ENCODE results near the gene HPCAL1. TPM values are rescaled to one million over a fixed set of nuclear protein-coding genes. Genes with fewer than 3 reads are reported as not detected.
"Not testable (repeated sequence)": the region's sequence is repeated elsewhere in the genome, so short reads cannot be mapped to it uniquely, and the experiment has no call there.

The HPCAL1 gene
- total RNA-seq, 1 donor, result 34.4 TPM

DNA sequence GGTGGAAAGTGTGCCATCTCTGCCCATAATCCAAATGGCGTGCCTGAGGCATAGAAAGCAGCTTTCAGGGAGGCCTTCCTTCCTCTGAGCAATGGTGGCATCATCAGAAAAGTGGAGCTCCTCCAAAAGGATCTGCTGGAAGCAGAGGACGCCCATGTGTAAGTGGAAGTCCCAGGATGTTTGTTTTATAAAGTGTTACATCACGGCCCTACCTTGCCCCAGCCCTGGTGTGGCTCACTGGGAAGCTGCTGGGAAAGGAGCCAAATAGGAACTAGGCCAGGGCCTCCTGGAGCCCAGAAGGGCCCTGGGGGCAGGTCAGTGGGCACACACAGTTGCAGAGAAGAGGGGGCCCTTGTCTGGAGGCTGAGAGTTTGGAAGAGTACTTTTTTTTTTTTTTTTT, 149.6 kb downstream of the HPCAL1 start:
- DNase-seq (ENCODE audit: low read depth), result peak; percentile 85
- no peak for TF ChIP-seq CTCF (IDR thresholded peaks at IDR 0.05; ENCODE audit: insufficient read depth, low read length)
- H3K4me3 ChIP-seq (ENCODE audit: low read depth, low read length), result no peak overlapping the region

- H3K4me3 ChIP-seq (ENCODE audit: low read depth, low read length), result no peak overlapping the region
- TF ChIP-seq CTCF (IDR thresholded peaks at IDR 0.05; ENCODE audit: insufficient read depth, low read length), result no peak
- no peak for DNase-seq (ENCODE audit: low read depth)
Measured at GRCh38 chr2:10452956-10453904, 150.5 kb downstream of the HPCAL1 start.

DNA sequence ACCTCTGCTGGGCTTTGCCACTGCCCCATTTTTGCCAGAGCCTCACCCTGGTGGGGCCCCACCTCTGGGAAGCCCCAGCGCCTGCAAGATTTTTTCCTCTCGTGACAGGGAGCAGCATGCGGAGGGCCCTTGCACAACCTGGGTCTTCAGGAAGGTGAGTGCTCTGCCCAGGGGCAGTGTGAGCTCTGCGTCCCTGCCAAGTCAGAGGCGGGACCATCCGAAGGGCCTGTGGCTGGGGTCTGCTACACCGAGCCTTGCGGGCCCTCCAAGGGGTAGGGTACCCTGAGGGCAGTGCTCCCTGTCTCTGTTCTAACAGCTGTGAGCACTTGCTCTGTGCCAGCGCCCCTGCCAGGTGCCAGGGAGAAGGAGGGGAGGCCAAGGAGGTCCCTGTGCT, 151.2 kb downstream of the HPCAL1 start:
- no peak for TF ChIP-seq CTCF (IDR thresholded peaks at IDR 0.05; ENCODE audit: insufficient read depth, low read length)
- no peak for DNase-seq (ENCODE audit: low read depth)
- no peak overlapping the region for H3K4me3 ChIP-seq (ENCODE audit: low read depth, low read length)

- no peak for TF ChIP-seq CTCF (IDR thresholded peaks at IDR 0.05; ENCODE audit: insufficient read depth, low read length)
- no peak for DNase-seq (ENCODE audit: low read depth)
- H3K4me3 ChIP-seq (ENCODE audit: low read depth, low read length), result no peak overlapping the region
Measured at GRCh38 chr2:10454505-10454904, 151.8 kb downstream of the HPCAL1 start.

DNA sequence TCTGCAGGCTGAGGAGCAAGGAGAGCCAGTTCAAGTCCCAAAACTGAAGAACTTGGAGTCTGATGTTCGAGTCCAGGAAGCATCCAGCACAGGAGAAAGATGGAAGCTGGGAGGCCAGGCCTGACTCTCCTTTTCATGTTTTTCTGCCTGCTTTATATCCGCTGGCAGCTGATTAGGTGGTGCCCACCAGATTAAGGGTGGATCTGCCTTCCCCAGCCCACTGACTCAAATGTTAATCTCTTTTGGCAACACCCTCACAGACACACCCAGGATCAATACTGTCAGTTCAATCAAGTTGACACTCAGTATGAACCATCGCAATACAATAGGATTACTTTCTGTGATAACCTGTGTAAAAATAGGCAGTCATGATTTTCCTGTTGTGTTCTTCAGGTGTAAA, 154.5 kb downstream of the HPCAL1 start:
- not testable (repeated sequence) for DNase-seq (ENCODE audit: low read depth); H3K4me3 ChIP-seq (ENCODE audit: low read depth, low read length)

DNA sequence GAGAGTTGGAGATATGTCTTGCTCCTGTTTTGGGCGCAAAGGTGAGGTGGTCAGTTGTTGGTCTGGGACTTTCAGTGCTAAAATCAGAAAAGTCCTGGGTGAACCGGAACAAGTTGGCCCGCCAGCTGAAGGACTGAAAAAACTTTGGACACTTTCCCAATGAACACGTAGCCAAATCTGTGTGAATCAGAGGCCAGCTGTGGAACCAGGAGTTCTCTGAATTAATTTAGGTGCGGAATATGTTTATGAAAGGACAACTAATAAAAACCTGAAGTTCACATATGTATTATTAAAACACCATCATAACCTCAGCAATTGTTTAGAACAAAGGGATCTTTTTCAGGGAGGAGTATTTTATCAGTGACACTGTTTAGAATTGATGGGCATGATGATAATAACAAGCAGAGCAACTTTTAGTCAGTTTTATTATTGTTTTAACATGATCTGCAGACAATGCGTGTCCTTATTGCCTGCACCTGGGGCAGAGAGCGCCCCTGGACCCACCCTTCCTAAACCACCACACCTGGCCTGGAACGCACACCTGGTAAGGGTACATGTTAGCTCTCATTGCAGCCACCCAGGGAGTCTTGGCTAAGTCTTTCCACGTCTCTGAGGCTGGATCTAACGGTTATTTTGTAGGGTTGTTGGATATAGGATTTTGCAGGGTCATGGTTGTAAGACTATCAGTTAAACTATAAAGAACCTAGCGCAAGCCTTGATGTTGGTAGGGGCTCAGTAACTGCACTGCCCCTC, 155.3 kb downstream of the HPCAL1 start:
- no peak for TF ChIP-seq CTCF (IDR thresholded peaks at IDR 0.05; ENCODE audit: insufficient read depth, low read length)
- H3K4me3 ChIP-seq (ENCODE audit: low read depth, low read length), result no peak overlapping the region
- DNase-seq (ENCODE audit: low read depth), result peak; percentile 78

DNA sequence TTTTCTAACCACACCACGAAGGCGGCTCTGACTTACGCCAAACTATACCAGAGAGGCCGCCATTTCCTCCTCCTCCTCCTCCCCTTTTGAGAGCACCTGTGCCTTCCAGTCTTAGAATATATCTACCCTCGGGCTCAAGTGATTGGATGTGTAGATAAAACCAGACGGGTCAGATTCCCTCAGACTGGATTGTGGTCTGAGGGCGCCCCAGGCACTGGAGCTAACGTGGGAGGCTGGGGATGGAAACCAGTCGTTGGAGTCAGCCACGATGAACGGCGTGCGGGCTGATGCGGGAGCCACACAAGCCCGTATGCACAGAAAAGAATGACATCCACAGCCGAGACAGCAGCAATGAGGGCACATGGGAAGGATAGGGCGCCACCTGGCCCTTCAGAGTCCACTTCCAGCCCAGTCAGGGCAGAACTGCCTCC, 157.7 kb downstream of the HPCAL1 start:
- H3K4me3 ChIP-seq (ENCODE audit: low read depth, low read length), result no peak overlapping the region
- DNase-seq (ENCODE audit: low read depth), result no peak
- no peak for TF ChIP-seq CTCF (IDR thresholded peaks at IDR 0.05; ENCODE audit: insufficient read depth, low read length)

Measured in fibroblast of the aortic adventitia (primary cell).